HUES48 (cell line): Measurements from ENCODE around the gene CTU2.

Experiments
- H3K27ac ChIP-seq: one replicate; pipeline ENCODE4 v1.7.0; 2013; ENCODE audit warnings: low read depth, low read length, inconsistent platforms
- H3K27me3 ChIP-seq: 2 replicates; pipeline ENCODE4 v1.6.1; 2013; ENCODE audit warnings: mild to moderate bottlenecking, low read length; ENCODE audit not compliant: control insufficient read depth, insufficient read depth
- H3K36me3 ChIP-seq: 2 replicates; pipeline ENCODE4 v1.6.1; 2013; ENCODE audit warnings: low read length; ENCODE audit not compliant: control insufficient read depth, insufficient read depth
- H3K4me1 ChIP-seq: 2 replicates; pipeline ENCODE4 v1.6.1; 2013; ENCODE audit warnings: mild to moderate bottlenecking, low read length; ENCODE audit not compliant: control insufficient read depth, insufficient read depth
- H3K4me3 ChIP-seq: 2 replicates; pipeline ENCODE4 v1.5.1; 2013; ENCODE audit warnings: mild to moderate bottlenecking, low read depth, low read length
- H3K9ac ChIP-seq: 2 replicates; pipeline ENCODE4 v1.6.1; 2013; ENCODE audit warnings: mild to moderate bottlenecking, low read depth, low read length, moderate library complexity
- H3K9me3 ChIP-seq: 2 replicates; pipeline ENCODE4 v1.6.1; 2013; ENCODE audit warnings: low read length; ENCODE audit not compliant: control insufficient read depth, insufficient read depth

CTU2 gene

GRCh38 chr16:88681709-88682451 lies 24.4 kb upstream of the CTU2 start:
- H3K4me3 ChIP-seq = no peak overlapping the region
- no peak overlapping the region for H3K9ac ChIP-seq
- peaks cover 14% of the 10 kb centered on the region for H3K27me3 ChIP-seq
- no peaks in the 10 kb centered on the region for H3K9me3 ChIP-seq
- peaks cover 14% of the 10 kb centered on the region for H3K4me1 ChIP-seq
- no peak overlapping the region for H3K27ac ChIP-seq
- no peaks in the 10 kb centered on the region for H3K36me3 ChIP-seq

GRCh38 chr16:88684569-88685155 lies 21.6 kb upstream of the CTU2 start:
- Histone ChIP-seq H3K4me1 (peaks cover 24% of the 10 kb centered on the region), H3K4me3 (peak overlapping the region; percentile 87), H3K9me3 (no peaks in the 10 kb centered on the region), H3K27ac (no peak overlapping the region), H3K9ac (no peak overlapping the region), H3K36me3 (no peaks in the 10 kb centered on the region), H3K27me3 (peaks cover 25% of the 10 kb centered on the region)

DNA sequence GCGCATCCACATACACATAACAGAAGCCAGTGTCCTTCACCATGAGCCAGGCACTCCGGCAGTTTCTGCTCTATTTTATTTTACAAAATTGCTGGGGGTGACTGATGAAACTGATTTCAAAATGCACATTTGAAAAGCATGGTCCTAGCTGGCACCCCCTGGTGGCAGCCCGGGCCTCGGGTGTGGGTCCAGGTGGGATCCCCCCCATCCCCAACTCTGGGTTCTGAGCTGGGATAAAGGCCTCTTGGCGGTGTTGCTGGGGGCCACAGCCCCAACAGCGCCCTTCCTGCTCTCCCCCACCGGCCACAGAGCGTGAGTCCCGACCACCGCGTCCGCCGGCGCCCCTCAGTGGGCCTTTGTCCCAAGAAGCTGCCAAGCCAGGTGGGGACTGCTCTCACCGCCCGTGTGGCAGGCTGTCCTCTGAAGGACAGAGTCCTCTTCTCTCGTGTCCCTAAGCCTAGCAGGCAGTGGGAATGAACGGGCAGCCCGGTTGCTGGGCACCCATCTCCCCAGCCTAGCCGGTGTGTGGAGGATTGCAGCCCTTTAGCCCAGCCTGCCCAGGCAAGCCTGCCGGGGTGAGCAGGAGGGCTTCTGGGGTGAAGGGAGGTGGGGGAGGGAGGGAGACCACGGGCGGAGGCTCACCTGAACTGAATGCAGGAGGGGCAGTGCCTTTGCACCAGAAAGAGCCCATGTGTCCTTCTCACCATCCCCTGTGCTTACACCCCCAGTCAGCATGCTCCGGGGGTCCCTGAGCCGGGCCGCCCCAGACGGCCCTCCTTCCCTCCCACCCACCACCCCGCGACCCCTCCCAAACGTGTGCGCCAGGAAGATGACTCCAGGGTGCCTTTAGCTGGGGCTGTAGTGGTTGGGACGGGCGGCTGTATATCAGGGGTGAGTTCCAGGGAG lies 20.9 kb upstream of the CTU2 start:
- Histone ChIP-seq H3K4me1 (peaks cover 24% of the 10 kb centered on the region), H3K4me3 (peak overlapping the region; percentile 87), H3K27me3 (peaks cover 25% of the 10 kb centered on the region), H3K36me3 (no peaks in the 10 kb centered on the region), H3K27ac (no peak overlapping the region), H3K9ac (no peak overlapping the region), H3K9me3 (no peaks in the 10 kb centered on the region)

- H3K27ac ChIP-seq = no peak overlapping the region
- H3K9ac ChIP-seq = 0 out of 2 replicates have a peak overlapping the region, but pooled peaks have one; percentile 30
- no peaks in the 10 kb centered on the region for H3K9me3 ChIP-seq
- peak overlapping the region; percentile 87 for H3K4me3 ChIP-seq
- H3K36me3 ChIP-seq = no peaks in the 10 kb centered on the region
- peaks cover 24% of the 10 kb centered on the region for H3K4me1 ChIP-seq
- H3K27me3 ChIP-seq = peaks cover 25% of the 10 kb centered on the region
Observed at GRCh38 chr16:88686062-88686438, 20.3 kb upstream of the CTU2 start.

GRCh38 chr16:88686439-88687253 lies 19.7 kb upstream of the CTU2 start, which contains the start of gene SNAI3:
Gene SNAI3 (minus strand): TSS chr16:88686507. CDS start chr16:88686406, 101 bp downstream.
- Histone ChIP-seq H3K9me3 (no peaks in the 10 kb centered on the region), H3K4me3 (peak within 1 kb of the TSS; percentile 87), H3K27ac (no peak within 1 kb of the TSS), H3K27me3 (peaks cover 25% of the 10 kb centered on the region), H3K9ac (0 out of 2 replicates have a peak within 1 kb of the TSS, but pooled peaks have one; percentile 30), H3K4me1 (peaks cover 24% of the 10 kb centered on the region), H3K36me3 (no peaks in the 10 kb centered on the region)

GRCh38 chr16:88687254-88687576 lies 19.1 kb upstream of the CTU2 start:
- H3K4me1 ChIP-seq = peaks cover 24% of the 10 kb centered on the region
- H3K27me3 ChIP-seq = peaks cover 25% of the 10 kb centered on the region
- H3K9me3 ChIP-seq = no peaks in the 10 kb centered on the region
- H3K36me3 ChIP-seq = no peaks in the 10 kb centered on the region
- H3K4me3 ChIP-seq = no peak overlapping the region
- H3K9ac ChIP-seq = no peak overlapping the region
- H3K27ac ChIP-seq = no peak overlapping the region

GRCh38 chr16:88687676-88688012 lies 18.7 kb upstream of the CTU2 start:
- Histone ChIP-seq H3K9me3 (no peaks in the 10 kb centered on the region), H3K27me3 (peaks cover 25% of the 10 kb centered on the region), H3K27ac (no peak overlapping the region), H3K36me3 (no peaks in the 10 kb centered on the region), H3K9ac (no peak overlapping the region), H3K4me3 (no peak overlapping the region), H3K4me1 (peaks cover 24% of the 10 kb centered on the region)

- Histone ChIP-seq H3K4me3 (no peak overlapping the region), H3K27ac (no peak overlapping the region), H3K36me3 (no peaks in the 10 kb centered on the region), H3K9me3 (no peaks in the 10 kb centered on the region), H3K27me3 (peaks cover 25% of the 10 kb centered on the region), H3K9ac (no peak overlapping the region), H3K4me1 (peaks cover 24% of the 10 kb centered on the region)
Observed at GRCh38 chr16:88688013-88688778, 18.1 kb upstream of the CTU2 start.

DNA sequence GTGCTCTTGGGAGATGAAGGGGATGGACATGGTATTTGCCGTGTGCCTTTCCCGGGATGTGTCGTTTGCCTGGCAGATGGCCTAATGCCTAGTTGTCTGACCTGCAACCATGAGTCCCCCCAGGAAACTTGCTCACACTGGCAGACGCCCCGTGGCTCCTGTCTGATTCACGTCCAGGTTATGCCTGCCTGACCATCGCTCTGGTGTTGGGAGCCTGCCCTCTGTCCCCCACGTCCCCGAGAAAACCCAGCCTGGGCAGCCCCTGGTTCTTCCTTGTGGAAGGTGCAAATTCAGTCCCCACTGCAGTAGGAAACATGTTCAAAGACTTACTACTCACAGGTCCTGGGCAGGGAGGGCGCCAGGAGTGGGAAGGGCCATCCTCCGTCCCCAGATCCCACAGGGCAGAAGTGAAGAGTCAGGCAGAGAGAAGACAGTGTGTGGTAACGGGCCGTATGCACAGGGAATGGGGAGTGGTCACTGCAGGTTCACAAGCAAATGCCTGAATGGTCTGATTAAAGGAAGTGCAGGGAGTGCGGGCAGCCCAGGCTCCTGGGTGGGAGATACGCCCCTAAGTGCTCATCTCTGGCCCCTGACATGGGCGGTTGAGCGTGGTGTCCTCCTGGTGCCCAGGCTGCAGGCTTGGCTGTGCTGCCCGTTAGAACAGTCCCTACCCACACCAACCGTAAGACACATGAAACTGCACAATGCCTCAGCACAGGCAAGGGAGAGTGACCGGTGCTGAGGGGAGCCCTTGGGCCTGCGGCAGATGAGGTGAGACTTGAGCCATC lies 15.8 kb upstream of the CTU2 start:
- Histone ChIP-seq H3K9me3 (no peaks in the 10 kb centered on the region), H3K27me3 (peaks cover 17% of the 10 kb centered on the region), H3K9ac (no peak overlapping the region), H3K27ac (no peak overlapping the region), H3K4me1 (peaks cover 14% of the 10 kb centered on the region), H3K4me3 (no peak overlapping the region), H3K36me3 (no peaks in the 10 kb centered on the region)
